Activated CD4-positive, alpha-beta T cell treated with anti-CD3 and anti-CD28 coated beads for 4 hours (primary cell): Measurements from ENCODE around the gene HOXA11.
A peak's percentile ranks its signal among the peaks of the same experiment; 100 is the strongest.

Experiments used
- DNase-seq, 2 donors: peaks; one replicate each; pipeline ENCODE4 v3.0.0-alpha.2; 2020

Gene HOXA11

DNA sequence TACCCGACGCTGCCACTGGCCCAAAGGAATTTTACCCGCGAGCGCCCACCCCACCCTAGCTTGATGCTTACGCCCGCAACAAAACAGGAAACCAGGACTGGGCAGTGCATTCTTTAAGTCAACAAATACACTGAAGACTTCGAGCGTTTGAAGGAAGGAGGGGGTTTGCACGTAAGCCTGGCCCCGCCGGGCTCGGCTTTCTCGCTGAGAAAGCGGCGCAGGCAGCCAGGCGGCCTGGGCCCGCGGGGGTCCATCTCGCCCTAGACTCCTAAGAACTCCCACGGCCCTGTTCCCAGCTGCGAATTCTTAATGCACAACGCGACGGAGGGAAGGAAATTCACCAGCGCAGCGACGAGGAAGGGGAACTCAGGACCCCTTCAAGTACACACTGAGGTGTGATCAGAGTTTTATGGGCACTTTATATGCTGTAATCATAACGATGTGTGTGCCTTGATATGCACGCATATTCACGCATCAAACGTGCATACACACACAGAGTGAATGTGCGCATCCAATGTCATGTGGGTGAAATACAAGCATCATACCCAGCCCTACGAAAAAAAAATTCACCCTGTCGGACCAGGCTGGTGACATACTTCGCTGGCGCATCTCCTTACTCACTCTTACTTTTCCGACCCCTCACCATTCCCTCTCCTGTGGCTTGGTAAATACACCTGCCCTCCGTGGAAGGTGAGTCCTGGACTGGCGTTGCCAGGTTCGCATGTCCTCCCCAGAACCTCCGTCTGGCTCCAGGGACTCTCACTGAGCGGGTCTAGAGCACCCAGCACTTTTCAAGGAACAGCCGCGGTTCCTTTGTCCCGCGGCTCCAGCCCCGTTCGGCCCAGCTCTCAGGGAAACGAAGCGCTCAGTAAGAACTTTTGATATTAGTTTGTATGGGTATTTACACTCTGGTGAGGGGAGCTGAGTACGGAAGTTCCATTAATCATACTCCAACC, 20.6 kb upstream of the HOXA11 start:
- DNase-seq = no peak

DNA sequence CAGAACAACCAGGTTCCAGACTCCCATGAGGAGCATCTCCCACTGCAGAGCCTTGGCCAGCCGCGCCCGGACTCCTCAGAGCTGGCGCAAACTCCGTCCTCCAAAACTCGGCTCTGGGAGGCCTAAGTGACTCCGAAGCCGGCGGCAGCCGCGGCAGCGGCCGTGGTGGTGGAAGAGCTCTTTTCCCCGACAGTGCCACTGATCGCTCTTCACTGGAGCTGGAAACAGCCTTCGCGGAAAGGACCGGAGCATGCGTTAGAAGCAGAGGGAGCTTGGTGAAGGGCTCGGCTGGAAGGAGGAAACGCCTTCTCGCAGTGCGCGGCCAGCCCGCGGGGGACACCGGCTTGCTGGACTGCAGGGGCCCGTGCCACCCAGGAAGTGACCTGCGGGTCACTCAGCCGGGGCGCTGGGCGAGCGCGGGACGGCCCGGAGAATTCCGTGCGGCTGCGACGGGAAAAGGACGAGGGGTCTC, 19.9 kb upstream of the HOXA11 start:
- DNase-seq = no peak

DNA sequence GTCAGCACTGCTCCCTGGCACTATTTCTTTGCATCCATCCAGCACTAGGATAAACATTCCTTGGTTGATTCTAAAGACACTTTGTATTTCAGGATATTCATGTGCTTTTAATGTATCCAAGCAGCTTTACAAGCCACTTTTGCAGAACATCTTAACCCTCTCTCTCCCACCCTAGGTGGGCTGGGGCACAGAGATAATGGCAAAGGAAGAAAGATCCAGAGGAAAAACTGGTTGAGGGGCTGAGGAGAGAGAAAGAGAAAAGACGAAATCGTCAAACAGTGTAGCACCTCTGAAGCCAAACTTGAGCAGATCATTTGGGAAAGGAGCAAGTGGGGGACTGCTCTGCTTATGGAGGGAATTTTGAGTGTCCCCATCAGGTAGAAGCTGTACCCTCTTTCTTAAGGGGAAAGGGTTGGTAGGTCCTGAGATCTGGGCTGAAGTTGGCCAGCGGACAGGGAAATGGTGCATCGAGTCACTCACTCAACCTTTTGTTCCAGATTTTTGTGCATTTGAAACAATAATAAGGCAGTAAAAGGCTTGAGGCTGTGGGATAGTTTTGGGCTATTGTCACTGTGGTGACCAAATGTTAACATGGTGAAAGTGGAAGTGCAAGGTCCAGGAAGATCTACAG, 19.0 kb upstream of the HOXA11 start:
- no peak for DNase-seq

- DNase-seq = no peak
Measured at GRCh38 chr7:27203365-27203953, 18.4 kb upstream of the HOXA11 start.

DNA sequence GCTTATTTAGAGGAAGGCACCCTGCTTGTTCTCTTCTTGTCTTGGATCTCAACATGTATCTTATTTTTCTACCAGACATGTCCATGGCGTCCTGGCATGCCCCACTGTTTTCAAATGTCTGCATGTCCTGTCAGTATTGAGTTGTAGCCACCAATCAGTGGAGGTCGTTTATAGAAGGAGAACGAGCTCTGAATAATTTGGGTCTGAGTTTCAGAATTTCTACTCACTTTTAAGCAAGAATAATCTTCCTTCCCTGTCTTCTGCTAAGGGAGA, 17.8 kb upstream of the HOXA11 start:
- DNase-seq = no peak

GRCh38 chr7:27202018-27202861, 17.2 kb upstream of the HOXA11 start:
- DNase-seq = no peak

DNA sequence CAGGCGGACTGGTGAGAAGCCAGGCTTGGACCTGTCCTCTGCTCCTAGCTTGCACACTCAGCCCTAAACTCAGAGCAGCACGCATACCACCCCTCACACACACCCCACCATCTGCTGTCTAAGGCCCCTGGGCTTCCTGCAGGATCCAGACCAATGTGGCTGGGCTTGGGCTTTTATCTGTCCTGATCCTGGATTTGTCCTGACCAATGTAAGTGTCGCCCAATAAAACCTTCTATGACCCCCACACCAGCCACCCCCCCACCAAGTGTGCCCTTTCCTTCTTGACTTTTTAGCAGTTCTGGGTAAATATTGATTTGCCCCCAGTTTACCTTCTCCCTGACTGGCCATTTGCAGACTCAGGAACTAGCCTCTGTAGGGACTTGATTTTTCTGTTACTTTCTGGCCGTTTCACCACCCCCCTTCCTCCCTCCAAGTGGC, 16.6 kb upstream of the HOXA11 start:
- DNase-seq = no peak

DNA sequence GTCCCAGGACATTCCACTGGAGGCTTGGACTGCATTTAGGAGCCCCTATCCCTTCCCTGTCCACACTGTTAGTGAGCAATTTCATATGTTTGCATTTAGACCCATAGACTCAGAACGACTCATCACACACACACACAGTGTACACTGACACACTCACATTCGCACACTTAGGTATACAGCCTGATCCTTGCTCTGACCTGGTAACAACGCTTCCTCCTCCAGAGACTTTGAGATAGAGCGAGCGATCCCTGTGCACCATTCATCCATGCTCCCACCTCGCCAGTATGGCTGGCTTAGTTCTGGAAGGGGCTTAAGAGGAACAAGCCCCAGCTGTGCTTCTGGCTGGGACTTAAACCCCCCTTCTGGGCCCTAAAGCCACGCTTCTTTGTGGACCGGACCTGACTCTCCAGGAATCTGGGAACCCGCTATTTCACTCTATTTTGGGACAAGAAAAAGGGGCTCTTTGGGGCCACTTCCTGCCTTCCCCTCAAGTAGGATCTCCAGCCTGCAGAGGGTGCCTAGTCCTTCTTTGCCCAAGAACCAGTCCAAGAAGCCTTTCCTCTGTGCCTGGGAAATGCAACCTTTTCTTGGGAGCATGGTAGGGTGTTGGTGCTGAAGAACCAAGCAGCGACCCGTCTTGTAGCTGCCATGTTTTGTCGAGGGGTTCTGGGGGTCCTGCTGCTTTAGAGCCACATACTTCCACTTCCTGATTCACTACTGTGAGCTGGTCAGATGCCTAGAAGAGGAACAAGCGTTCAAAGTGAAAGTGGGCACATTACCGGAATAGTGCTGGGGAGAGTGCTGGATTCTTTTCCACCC, 15.9 kb upstream of the HOXA11 start:
- DNase-seq = no peak

GRCh38 chr7:27199849-27200760, 15.1 kb upstream of the HOXA11 start, which contains the start of gene HOXA13:
HOXA13 (minus strand) TSS chr7:27200091; CDS start chr7:27200077, 14 bp downstream.
- DNase-seq = no peak

- DNase-seq = no peak
Measured at GRCh38 chr7:27198871-27199801, 14.1 kb upstream of the HOXA11 start.

- no peak for DNase-seq
Measured at GRCh38 chr7:27198138-27198841, 13.3 kb upstream of the HOXA11 start.

DNA sequence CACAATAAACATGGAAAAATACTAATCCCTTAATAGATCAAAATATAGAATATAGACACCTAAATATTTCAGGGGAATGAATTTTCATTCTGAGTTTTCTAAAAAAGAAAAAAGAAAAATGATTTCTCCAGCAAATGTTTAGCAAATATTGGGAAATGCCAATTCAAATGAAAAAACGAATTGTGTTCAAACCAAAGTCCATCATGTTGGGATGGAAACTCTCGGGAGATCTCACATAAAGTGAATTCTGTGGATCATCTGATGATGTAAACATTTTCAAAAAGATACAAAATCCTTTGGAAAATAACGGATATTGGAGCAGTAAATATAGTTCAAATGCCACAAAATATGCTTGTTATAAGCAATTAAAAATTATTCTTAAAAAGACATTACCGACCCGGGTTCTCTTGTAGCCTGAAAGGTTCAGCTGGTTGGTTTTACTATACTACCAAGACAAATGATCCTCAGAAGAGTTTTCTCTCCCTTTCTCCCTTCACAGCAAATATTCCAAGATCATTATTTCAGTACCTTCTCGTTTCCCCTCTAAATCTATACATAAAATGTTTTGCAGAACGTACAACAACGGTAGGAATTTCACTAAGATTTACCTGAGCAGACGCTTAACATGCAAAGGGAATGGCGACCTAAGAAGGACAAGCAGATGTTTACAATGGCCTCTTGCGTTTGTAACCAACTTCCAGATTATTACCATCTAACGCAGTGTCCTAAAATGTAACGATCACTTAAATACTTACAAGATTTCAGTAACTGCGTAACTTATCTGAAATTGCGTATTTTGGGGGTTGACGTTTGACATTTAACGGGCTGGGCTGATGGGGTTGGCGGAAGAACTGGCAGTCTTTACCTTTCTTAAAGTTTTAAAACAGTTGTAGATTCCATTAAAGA, 12.4 kb upstream of the HOXA11 start:
- no peak for DNase-seq

DNA sequence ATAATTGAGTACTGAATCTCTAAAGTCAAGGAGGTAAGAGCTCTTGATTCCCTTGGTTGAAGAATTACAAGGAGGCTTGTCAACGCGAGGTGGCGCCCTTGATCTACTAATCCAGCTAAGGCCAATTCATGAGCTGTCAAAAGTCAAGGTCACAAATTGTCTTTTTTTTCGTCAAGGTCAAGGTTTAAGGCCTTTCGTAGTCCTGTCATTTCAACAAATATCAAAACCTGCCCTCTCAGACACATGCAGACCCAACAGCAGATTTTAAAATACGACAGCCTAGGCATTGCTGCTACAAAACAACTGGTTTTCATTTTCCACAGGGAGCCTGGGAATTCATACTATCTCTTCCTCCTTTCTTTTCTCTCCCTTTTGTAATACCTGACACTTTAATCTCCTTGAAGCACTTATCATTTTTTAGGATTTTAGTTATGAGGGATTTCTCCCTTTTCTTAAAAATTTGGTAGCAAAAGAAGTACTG, 11.3 kb upstream of the HOXA11 start:
- DNase-seq = peak; percentile 78 to 88

DNA sequence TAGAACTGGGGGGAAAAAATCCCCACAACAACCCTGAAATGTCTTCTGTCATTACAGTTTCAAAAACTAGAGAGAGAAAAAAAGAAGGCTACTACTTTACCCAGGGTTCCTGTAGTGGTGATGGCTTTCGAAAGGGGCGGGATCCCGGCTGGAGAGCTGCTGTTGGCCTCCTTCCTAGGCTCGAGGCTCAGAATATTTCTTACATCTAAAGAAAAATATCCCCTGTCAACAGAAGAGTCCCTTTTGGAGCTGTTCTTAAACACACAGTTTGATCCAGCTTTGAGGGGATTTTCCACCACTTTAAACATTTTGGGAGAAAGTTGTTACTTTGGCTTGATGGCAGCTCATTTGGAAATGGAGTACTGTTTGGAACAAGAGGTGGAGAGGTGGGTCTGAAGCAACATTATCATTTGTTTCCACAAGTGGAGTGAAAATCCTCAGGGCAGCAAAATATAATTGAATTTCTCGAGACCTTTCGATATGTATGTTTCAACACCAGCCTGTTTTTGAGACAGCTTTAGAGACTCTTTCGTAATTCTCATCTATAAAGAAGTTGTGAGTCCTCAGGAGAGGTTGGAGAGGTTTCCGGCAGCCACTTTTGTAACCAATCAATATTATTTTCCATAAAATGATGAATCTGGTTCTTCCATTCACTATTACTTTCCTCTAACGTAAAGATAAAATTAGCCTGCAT, 9.8 kb upstream of the HOXA11 start:
- no peak for DNase-seq

DNA sequence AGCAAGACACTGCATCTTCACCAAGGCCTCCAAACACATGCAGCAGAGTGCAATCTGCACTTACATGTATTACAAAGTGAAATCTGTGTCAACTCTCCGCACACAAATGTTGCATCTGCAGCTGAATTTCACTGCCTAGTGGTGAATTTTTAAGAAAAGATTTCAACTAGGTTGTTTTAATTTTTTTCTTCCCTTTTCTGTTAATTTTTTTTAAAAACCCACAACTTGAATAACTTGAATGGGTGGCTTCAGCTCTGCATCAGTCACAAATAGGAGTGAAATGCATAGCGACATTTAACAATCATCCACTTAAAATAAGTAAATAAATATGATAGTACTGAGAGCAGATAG, 8.9 kb upstream of the HOXA11 start:
- no peak for DNase-seq

DNA sequence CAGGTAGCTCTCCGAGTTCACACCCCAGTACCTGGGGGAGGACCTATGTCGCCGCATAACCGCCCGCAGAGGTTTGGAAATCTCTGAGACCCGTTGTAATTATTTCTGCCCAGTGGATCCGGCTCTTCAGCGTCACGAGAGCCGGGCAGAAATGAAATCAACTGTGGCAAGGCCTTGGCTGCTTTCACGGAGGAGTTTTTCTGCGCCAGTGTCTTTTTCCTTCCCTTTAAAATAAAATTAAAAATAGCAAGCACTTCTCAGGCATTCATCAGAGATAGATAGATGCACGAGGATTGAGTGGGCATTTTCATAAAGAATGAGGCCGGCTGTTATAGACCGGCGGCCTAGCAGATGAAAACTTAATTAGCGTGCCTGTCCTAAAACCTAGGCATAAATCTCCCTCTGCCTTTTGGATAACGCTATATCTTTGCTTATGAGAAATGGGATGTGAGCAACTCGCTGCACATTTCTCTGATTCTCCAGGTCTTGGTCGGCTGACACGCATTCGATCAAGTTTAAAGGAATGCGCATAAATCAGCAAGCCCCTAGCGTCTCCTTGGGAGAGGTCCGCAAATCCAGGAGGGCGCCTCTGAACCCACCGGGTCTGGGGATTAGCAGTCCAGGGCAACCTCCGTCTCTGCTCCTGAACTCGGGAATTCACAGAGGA, 8.4 kb upstream of the HOXA11 start:
- DNase-seq = no peak
